Measurements from ENCODE around the gene THAP3. TPM values are rescaled to one million over a fixed set of nuclear protein-coding genes. Genes with fewer than 3 reads are reported as not detected.

The THAP3 gene
- total and polyA plus RNA-seq, 2 of the 8 experiments (the other 6 are each of a cell fraction or from before 2014, with no cell fraction given) = 8.2 to 15.3 TPM

DNA sequence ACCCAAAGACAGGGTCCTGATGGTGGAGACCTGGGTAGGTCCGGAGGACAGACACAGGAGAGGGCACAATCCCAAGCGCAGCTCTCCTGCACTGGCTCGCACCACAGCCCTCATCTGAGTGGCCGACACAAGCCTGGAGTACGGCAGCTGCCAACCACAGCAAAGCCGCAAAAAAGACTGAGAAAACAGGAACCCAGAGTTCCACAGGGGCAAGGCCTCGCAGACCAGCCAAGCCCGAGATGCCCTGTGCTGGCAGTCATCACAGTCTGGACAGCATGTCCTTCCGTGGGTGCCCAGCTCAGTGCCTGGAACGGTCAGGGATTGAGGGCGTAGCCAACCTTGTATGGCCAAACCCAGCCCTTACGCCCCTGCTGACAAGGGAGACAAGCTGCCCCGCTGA lies 33.4 kb upstream of the THAP3 start (continued):
- TF ChIP-seq GABPA (IDR thresholded peaks at IDR 0.05; ENCODE audit: borderline replicate concordance, insufficient read depth, low read length) (no peak), SIX5 (IDR thresholded peaks at IDR 0.05; ENCODE audit: low read depth, low read length) (no peak)

All from H1 (cell line).